ENCODE results near the gene NAALADL1. TPM values are rescaled to one million over a fixed set of nuclear protein-coding genes. Genes with fewer than 3 reads are reported as not detected.
A peak's percentile ranks its signal among the peaks of the same experiment; 100 is the strongest.

Gene NAALADL1
- total RNA-seq, 5 donors from 2014 or later (not counting 1 experiment from before 2014, with no cell fraction given): 10.2 to 30.1 (median 26.1) TPM

DNA sequence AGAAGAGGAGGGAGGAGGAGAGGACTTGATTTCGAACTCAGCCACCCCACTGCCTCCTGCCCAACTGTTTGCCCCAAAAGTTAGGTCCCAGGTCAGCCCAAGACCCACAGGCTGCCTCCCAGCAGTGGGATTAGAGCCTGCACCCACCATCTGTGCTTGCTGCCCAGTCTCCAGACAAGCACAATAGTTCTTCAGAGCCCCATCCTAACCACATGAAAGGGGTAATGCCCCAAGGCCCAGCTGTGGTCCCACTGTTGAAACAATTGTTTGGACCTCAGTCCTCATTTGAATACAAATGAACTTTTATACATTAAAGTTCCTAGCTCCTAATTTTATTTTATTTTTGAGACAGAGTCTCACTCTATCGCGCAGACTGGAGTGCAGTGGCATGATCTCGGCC is 32.3 kb upstream of the NAALADL1 start:
- Histone ChIP-seq H3K4me1 (ENCODE audit: control insufficient read depth in 1 of 2, extremely low read depth in 1 of 2, insufficient read depth in 2 of 2, low read length in 2 of 2) (peaks cover 0 to 3% of the 10 kb centered on the region in 2 experiments), H3K27ac (ENCODE audit: low read length) (no peak overlapping the region), H3K9me3 (no peaks in the 10 kb centered on the region), H3K27me3 (replicated peaks in 1 of 2; ENCODE audit: control insufficient read depth in 2 of 2, extremely low read depth in 1 of 2, insufficient read depth in 2 of 2, low read length in 1 of 2) (no peaks in the 10 kb centered on the region), H3K4me3 (ENCODE audit: control insufficient read depth in 1 of 2, extremely low read depth in 1 of 2, low read length in 1 of 2) (no peak overlapping the region), H3K36me3 (ENCODE audit: control insufficient read depth in 2 of 2, extremely low read depth in 1 of 2, insufficient read depth in 1 of 2, low read length in 1 of 2) (peaks cover 15 to 34% of the 10 kb centered on the region in 2 donors)
- 93% methylated on average over 3 of the region's 4 CpGs for whole genome bisulfite sequencing (ENCODE audit: insufficient coverage)
- Mint-ChIP-seq H3K36me3 (peaks cover 19% of the 10 kb centered on the region), H3K27me3 (no peaks in the 10 kb centered on the region), H3K9me3 (no peaks in the 10 kb centered on the region), H3K4me3 (no peak overlapping the region), H3K27ac (peak overlapping the region in 1 of 2 donors; percentile 34), H3K4me1 (peaks cover 5 to 7% (median 5%) of the 10 kb centered on the region in 3 donors)
- ChIA-PET CTCF (no interaction called here), POLR2A (no interaction called here)
- no peak for ATAC-seq (replicated peaks in 1 of 4)
- no peak for DNase-seq

DNA sequence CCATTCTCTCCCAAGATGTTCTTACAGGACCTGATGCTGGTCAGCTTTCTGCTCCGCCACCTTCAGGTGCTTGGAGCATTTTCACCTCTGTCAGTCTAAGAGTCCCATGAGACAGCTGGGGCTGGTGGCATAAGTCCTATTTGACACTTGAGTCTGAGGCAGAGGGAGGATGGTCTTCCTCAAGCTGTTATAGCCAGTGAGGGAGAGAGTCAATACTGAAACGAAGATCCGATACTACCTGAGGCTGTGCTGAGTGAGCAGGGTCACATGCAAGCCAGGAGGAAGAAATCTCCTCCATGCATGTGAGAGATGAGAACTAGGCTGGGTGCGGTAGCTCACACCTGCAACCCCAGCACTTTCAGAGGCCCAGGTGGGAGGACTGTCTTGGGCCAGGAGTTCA is 31.3 kb upstream of the NAALADL1 start:
- 100% methylated on average over 2 of the region's 4 CpGs for WGBS (ENCODE audit: insufficient coverage)
- Mint-ChIP-seq H3K36me3 (peaks cover 20% of the 10 kb centered on the region), H3K4me1 (peaks cover 14 to 15% (median 14%) of the 10 kb centered on the region in 3 donors), H3K27me3 (no peaks in the 10 kb centered on the region), H3K4me3 (no peak overlapping the region), H3K9me3 (no peaks in the 10 kb centered on the region), H3K27ac (no peak overlapping the region)
- Histone ChIP-seq H3K4me1 (ENCODE audit: control insufficient read depth in 1 of 2, extremely low read depth in 1 of 2, insufficient read depth in 2 of 2, low read length in 2 of 2) (peaks cover 3 to 10% of the 10 kb centered on the region in 2 experiments), H3K27me3 (replicated peaks in 1 of 2; ENCODE audit: control insufficient read depth in 2 of 2, extremely low read depth in 1 of 2, insufficient read depth in 2 of 2, low read length in 1 of 2) (no peaks in the 10 kb centered on the region), H3K9me3 (no peaks in the 10 kb centered on the region), H3K36me3 (ENCODE audit: control insufficient read depth in 2 of 2, extremely low read depth in 1 of 2, insufficient read depth in 1 of 2, low read length in 1 of 2) (peaks cover 15 to 38% of the 10 kb centered on the region in 2 donors), H3K4me3 (ENCODE audit: control insufficient read depth in 1 of 2, extremely low read depth in 1 of 2, low read length in 1 of 2) (no peak overlapping the region), H3K27ac (ENCODE audit: low read length) (no peak overlapping the region)
- no peak for DNase-seq
- no peak for ATAC-seq (replicated peaks in 1 of 4)
- CTCF ChIA-PET: interaction anchor here in 1 of 2 donors (0.6 kb wide), 1 partner anchor 61 kb away, joined by 6 read pairs; no protein-coding TSS in a partner anchor
- POLR2A ChIA-PET: no interaction called here

DNA sequence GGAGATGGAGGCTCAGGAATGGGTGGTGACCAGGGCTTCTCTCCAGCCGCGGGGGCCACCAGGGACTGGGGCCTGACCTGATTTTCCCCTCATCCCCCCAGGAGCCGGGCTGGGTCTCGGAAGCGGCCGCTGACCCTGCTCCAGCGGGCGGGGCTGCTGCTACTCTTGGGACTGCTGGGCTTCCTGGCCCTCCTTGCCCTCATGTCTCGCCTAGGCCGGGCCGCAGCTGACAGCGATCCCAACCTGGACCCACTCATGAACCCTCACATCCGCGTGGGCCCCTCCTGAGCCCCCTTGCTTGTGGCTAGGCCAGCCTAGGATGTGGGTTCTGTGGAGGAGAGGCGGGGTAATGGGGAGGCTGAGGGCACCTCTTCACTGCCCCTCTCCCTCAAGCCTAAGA is 29.5 kb upstream of the NAALADL1 start:
- no peak overlapping the region for H3K4me3 ChIP-seq (ENCODE audit: control insufficient read depth in 1 of 2, extremely low read depth in 1 of 2, low read length in 1 of 2)

DNA sequence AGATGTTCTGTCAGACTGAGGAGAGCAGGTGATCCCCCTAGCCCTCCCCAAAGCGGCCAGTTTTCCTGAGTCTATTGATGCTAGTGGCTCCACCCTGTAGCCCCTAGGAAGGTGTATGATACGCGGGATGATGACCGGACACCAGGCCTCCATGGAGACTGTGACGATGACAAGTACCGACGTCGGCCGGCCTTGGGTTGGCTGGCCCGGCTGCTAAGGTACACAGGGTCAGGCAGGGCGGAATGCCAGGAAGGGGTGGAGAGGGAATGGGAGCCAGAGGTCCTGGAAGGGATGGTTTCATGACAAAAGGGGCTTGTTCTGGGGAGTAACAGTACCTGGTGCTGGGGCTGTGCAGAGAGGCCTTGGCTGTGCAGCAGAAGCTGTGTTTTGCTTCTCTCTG is 28.9 kb upstream of the NAALADL1 start:
- WGBS (ENCODE audit: insufficient coverage): 96% methylated on average over 11 of the region's 11 CpGs
- CTCF ChIA-PET: no interaction called here
- Mint-ChIP-seq H3K4me3 (no peak overlapping the region), H3K9me3 (no peaks in the 10 kb centered on the region), H3K4me1 (peaks cover 26 to 34% (median 30%) of the 10 kb centered on the region in 3 donors), H3K27me3 (no peaks in the 10 kb centered on the region), H3K36me3 (peaks cover 20% of the 10 kb centered on the region), H3K27ac (no peak overlapping the region)
- DNase-seq (no peak), ATAC-seq (replicated peaks in 1 of 4) (no peak)
- Histone ChIP-seq H3K9me3 (no peaks in the 10 kb centered on the region), H3K4me3 (ENCODE audit: control insufficient read depth in 1 of 2, extremely low read depth in 1 of 2, low read length in 1 of 2) (no peak overlapping the region), H3K4me1 (ENCODE audit: control insufficient read depth in 1 of 2, extremely low read depth in 1 of 2, insufficient read depth in 2 of 2, low read length in 2 of 2) (peaks cover 11 to 22% of the 10 kb centered on the region in 2 experiments), H3K36me3 (ENCODE audit: control insufficient read depth in 2 of 2, extremely low read depth in 1 of 2, insufficient read depth in 1 of 2, low read length in 1 of 2) (peaks cover 15 to 38% of the 10 kb centered on the region in 2 donors), H3K27ac (ENCODE audit: low read length) (no peak overlapping the region), H3K27me3 (replicated peaks in 1 of 2; ENCODE audit: control insufficient read depth in 2 of 2, extremely low read depth in 1 of 2, insufficient read depth in 2 of 2, low read length in 1 of 2) (no peaks in the 10 kb centered on the region)
- POLR2A ChIA-PET: no interaction called here

More for the DNA sequence above, 29.5 kb upstream of the NAALADL1 start:
- Histone ChIP-seq H3K27me3 (replicated peaks in 1 of 2; ENCODE audit: control insufficient read depth in 2 of 2, extremely low read depth in 1 of 2, insufficient read depth in 2 of 2, low read length in 1 of 2) (no peaks in the 10 kb centered on the region), H3K27ac (ENCODE audit: low read length) (no peak overlapping the region), H3K36me3 (ENCODE audit: control insufficient read depth in 2 of 2, extremely low read depth in 1 of 2, insufficient read depth in 1 of 2, low read length in 1 of 2) (peaks cover 15 to 38% of the 10 kb centered on the region in 2 donors), H3K4me1 (ENCODE audit: control insufficient read depth in 1 of 2, extremely low read depth in 1 of 2, insufficient read depth in 2 of 2, low read length in 2 of 2) (peaks cover 11 to 22% of the 10 kb centered on the region in 2 experiments), H3K9me3 (no peaks in the 10 kb centered on the region)
- ChIA-PET POLR2A (no interaction called here), CTCF (no interaction called here)
- Mint-ChIP-seq H3K4me1 (peaks cover 26 to 32% (median 29%) of the 10 kb centered on the region in 3 donors), H3K36me3 (peaks cover 20% of the 10 kb centered on the region), H3K4me3 (no peak overlapping the region), H3K27ac (no peak overlapping the region), H3K27me3 (no peaks in the 10 kb centered on the region), H3K9me3 (no peaks in the 10 kb centered on the region)
- no peak for DNase-seq
- 100% methylated on average over 2 of the region's 15 CpGs for WGBS (ENCODE audit: insufficient coverage)
- no peak for ATAC-seq (replicated peaks in 1 of 4)

DNA sequence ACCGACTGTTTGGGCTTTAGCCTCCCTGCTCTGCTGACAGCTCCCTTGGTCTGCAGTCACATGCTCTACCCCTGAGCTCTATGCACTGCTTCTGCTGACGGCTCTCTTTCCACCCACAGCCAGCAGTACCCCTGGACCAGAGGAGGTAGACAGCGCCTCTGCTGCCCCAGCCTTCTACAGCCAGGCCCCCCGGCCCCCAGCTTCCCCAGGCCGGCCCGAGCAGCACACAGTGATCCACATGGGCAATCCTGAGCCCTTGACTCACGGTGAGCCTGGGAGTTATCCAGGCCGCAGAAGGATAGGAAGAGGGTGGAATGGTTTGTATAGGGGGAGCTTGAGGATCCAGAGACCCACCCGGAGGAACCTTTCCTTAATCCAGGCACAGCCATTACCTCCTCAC is 28.5 kb upstream of the NAALADL1 start:
- POLR2A ChIA-PET: interaction anchor here (0.6 kb wide), 2 partner anchors 80 to 207 kb away, joined by 3 to 4 read pairs; no protein-coding TSS in a partner anchor
- no peaks in the 10 kb centered on the region for H3K9me3 ChIP-seq
- no peak overlapping the region for H3K4me3 ChIP-seq (ENCODE audit: control insufficient read depth in 1 of 2, extremely low read depth in 1 of 2, low read length in 1 of 2)
- Mint-ChIP-seq H3K9me3 (no peaks in the 10 kb centered on the region), H3K4me1 (peaks cover 26 to 34% (median 30%) of the 10 kb centered on the region in 3 donors), H3K4me3 (peak overlapping the region in 1 of 3 donors; percentile 45), H3K36me3 (peaks cover 20% of the 10 kb centered on the region), H3K27ac (no peak overlapping the region), H3K27me3 (no peaks in the 10 kb centered on the region)
- no peak for DNase-seq
- CTCF ChIA-PET: interaction anchor here in 1 of 2 donors (0.5 kb wide), 1 partner anchor 260 kb away, joined by 3 read pairs; no protein-coding TSS in a partner anchor
- no peaks in the 10 kb centered on the region for H3K27me3 ChIP-seq (replicated peaks in 1 of 2; ENCODE audit: control insufficient read depth in 2 of 2, extremely low read depth in 1 of 2, insufficient read depth in 2 of 2, low read length in 1 of 2)
- no peak overlapping the region for H3K27ac ChIP-seq (ENCODE audit: low read length)
- 94% methylated on average over 4 of the region's 9 CpGs for WGBS (ENCODE audit: insufficient coverage)
- H3K36me3 ChIP-seq (ENCODE audit: control insufficient read depth in 2 of 2, extremely low read depth in 1 of 2, insufficient read depth in 1 of 2, low read length in 1 of 2): peaks cover 15 to 38% of the 10 kb centered on the region in 2 donors
- ATAC-seq (replicated peaks in 1 of 4): no peak
- peaks cover 11 to 22% of the 10 kb centered on the region in 2 experiments for H3K4me1 ChIP-seq (ENCODE audit: control insufficient read depth in 1 of 2, extremely low read depth in 1 of 2, insufficient read depth in 2 of 2, low read length in 2 of 2)

DNA sequence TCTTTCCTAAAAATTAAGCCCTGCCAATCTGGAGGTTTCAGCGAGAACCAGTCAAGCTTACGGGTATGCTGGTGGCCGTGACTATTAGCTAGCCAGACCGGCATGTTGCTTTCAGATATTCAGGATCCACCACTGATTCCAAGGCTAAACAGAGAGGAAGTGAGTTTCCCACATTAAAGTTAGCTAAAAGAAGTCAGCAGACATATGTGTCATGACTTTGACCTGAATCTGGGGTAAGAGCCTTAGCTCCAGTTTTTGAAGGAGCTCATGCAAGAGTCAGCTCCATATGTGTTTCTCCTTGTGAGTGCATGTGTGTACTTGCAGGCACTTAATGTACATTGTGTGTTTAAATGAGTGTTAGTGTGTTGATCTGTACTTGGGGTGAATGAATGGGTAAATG is 27.1 kb upstream of the NAALADL1 start:
- Histone ChIP-seq H3K4me1 (ENCODE audit: control insufficient read depth in 1 of 2, extremely low read depth in 1 of 2, insufficient read depth in 2 of 2, low read length in 2 of 2) (peaks cover 11 to 22% of the 10 kb centered on the region in 2 experiments), H3K4me3 (ENCODE audit: control insufficient read depth in 1 of 2, extremely low read depth in 1 of 2, low read length in 1 of 2) (no peak overlapping the region), H3K36me3 (ENCODE audit: control insufficient read depth in 2 of 2, extremely low read depth in 1 of 2, insufficient read depth in 1 of 2, low read length in 1 of 2) (peaks cover 15 to 38% of the 10 kb centered on the region in 2 donors), H3K27ac (ENCODE audit: low read length) (no peak overlapping the region), H3K27me3 (replicated peaks in 1 of 2; ENCODE audit: control insufficient read depth in 2 of 2, extremely low read depth in 1 of 2, insufficient read depth in 2 of 2, low read length in 1 of 2) (no peaks in the 10 kb centered on the region), H3K9me3 (no peaks in the 10 kb centered on the region)
- Mint-ChIP-seq H3K4me3 (peak overlapping the region; percentile 88 to 93 (median 89)), H3K9me3 (no peaks in the 10 kb centered on the region), H3K4me1 (peaks cover 26 to 34% (median 30%) of the 10 kb centered on the region in 3 donors), H3K27ac (peak overlapping the region; percentile 30 to 55), H3K36me3 (peaks cover 20% of the 10 kb centered on the region), H3K27me3 (no peaks in the 10 kb centered on the region)
- WGBS (ENCODE audit: insufficient coverage): no CpG with 5 or more reads among the region's 4 CpGs
- POLR2A ChIA-PET: interaction anchor here in 1 of 2 donors (0.5 kb wide), 1 partner anchor 13 kb away, joined by 4 read pairs; no protein-coding TSS in a partner anchor
- CTCF ChIA-PET: interaction anchor here in 1 of 2 donors (0.8 kb wide), 1 partner anchor 72 kb away, joined by 3 read pairs; no protein-coding TSS in a partner anchor
- no peak for ATAC-seq (replicated peaks in 1 of 4)
- DNase-seq: no peak
